Suppressor macrophage treated with lipopolysaccharide for 4 hours (primary cell): ENCODE data around the gene MRPL23.

Experiments used
- DNase-seq: peaks from one replicate; pipeline ENCODE4 v3.0.0-alpha.2; 2020

Gene MRPL23

DNA sequence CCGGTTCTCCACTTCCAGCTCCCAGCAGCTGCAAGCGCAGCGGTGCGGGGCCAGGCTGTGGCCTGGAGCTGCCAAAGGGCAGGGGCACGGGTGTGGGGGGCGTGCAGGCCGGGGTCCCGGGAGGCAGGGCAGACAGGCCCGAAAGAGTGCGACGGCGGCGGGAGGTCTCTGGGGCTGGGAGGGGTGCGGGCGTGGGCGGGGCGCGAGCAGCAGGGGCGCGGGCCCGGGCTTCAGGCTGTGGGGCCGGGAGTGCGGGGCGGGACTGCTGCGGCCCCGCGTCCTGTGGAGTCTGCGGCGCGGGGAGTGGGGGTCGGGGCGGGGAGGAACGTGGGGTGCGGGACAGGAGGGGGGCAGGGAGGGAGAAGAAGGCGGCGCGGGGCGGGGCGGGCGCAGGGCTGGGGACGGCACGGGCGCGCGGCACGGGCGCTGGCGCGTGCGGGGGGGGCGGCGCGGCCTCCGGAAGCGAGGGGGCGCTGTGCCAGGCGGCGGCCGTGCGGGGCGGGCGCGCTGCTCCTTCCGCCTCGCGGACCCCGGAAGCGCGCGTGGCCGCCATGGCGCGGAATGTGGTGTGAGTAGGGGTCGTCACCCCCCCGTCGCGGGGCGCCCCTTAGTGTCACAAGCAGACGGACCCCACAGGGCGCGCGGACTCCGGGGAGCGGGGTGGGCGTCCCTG lies at the start of gene MRPL23:
TSS of gene MRPL23 (plus strand) at position 521 of the 673 bp plus-strand sequence. CDS start at position 552, 31 bp downstream.
- no peak for DNase-seq

DNA sequence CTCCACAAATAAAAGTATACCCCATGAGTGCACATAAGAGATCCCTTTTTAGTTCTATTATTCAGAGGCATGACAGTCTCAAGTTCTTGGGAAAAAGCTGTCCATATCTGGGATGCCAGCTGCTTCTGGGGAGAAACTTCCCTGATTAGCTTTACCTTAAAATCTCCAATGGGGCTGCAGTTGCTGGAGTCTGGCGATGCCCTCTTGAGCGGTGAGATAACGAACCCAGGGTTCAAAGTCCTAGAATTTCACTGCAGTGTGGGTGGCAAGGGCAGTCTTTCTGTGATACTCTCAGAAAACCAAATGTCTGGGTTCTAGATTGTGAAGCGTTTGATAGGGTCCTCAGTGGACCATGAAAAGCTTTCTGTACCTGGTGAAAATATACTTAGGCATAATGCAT lies 48.0 kb upstream of the MRPL23 start:
- no peak for DNase-seq

DNA sequence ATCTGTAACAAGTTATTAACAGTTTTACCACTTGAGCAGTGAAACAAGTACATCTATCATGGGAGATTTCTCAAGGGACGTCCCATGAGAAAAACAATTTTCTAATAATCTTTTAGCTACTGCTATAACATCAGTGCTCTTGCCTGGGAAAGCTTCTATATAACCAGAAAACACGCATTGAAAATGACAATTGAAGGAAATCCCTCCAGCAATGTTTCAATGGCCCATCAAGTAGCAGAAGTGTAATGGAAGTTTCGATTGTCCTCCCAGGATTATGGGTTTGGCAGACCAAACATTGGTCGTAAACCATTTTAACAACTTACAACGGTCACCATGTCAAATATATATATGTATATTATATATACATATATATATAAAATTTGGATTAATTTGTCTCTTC lies 47.4 kb upstream of the MRPL23 start:
- DNase-seq, result no peak

DNA sequence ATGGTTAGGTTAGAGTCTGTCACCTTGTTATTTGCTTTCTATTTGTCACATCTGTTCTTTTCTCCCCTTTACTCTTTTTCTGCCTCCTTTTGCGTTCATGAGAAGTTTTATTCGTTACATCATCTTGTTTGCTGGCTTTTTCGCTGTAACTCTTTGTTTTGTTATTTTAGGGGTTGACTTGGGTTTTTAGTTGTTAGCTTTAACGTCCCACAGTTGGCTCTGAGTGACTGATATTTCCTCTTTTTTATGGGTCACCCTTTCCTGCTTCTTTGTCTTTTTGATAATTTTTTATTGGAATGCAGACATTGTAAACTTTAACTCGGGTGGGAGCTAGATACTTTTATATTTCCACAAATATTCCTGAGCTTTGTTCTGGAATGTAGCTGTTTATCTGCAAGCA lies 41.0 kb upstream of the MRPL23 start:
- no peak for DNase-seq

DNA sequence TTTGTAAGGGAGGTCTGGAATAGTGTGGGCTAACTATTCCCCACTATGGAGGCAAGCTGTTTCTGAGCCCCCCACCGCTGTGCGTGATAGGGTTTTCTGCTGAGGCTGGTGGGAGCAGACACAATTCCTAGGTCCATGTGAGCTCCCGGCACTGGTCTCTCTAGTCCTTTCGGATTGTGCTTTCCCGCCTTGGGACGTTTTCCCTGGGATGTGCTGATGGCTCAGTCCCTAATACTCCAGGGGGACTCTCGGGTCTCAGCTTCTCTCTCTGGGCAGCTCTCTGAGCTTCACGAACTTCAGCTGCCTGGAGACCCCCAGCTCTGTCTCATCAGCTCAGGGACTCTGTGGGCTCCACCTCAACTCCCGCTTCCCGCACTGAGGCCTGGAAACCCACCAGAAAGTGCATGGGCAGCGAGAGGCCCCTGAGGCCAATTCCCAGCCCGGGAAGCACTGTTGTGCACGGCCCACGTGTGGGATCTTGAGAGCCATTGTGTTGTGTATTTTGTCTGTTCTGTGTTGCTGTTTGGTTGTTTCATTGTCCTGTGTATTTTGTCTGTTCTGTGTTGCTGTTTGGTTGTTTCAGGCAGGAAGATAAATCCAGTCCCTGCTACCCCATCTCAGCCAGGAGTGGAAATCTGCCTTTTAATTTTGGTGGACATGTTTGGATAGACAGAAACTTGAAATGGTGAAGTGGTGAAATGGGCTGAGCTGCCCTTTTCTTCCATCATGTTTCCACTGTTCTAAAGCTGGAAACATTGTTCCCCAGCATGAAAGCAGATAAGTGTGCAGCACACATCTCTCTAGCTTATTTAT lies 40.3 kb upstream of the MRPL23 start:
- DNase-seq, result no peak

DNA sequence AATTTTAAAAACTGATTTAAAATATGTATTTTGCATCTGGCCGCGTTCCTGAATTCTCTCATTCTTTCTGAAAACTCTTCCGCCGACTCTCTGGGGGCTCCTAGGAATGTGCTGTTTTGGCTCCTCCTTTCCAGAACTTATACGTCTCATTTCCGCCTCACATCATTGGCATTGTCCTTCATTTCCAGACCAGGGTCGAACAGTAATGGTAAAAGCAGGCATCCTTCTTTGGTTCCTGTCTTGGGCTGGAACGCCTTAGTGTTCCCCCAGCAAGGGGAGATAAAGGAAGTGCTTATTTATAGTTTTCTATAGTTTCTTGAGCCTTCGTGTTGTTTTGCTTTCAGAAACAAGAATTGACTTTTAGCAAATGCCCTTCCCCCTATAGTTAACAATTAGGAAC lies 38.5 kb upstream of the MRPL23 start:
- DNase-seq, result no peak

DNA sequence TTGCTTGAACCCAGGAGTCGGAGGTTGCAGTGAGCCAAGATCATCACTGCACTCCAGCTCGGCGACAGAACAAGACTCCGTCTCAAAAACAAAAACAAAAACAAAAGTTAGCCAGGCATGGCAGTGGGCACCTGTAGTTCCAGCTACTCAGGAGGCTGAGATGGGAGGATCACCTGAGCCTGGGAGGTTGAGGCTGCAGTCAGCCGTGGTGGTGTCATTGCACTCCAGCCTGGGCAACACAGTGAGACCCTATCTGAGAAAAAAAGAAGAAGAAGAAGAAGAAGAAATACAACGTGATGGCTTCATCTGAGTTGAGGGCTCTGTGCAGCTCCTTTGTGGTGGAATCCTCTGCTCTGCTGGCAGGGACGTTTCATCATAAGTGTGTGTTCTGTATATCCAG lies 37.6 kb upstream of the MRPL23 start:
- no peak for DNase-seq

DNA sequence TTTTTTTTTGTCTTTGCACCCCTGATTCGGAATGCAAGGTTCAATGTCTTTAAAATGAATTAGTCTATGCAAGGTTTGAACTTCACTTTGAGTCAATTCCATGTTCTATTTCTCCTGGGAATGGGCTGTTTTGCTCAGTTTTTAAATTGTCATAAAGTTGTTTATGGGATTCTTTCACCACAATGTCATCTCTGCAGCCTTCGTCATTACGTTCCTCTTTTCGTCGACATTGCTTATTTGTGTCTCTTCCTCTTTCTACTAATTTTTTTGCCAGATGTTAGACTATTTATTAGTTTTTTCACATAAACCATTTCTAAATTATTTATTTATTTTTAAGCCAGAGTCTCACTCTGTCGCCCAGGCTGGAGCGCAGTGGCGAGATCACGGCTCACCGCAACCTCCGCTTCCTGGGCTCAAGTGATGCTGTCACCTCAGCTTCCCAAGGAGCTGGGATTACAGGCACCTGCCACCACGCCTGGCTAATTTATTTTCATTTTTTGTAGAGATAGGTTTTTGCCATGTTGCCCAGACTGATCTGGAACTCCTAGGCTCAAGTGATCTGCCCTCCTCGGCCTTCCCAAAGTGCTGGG lies 34.7 kb upstream of the MRPL23 start:
- peak; percentile 56 for DNase-seq

DNA sequence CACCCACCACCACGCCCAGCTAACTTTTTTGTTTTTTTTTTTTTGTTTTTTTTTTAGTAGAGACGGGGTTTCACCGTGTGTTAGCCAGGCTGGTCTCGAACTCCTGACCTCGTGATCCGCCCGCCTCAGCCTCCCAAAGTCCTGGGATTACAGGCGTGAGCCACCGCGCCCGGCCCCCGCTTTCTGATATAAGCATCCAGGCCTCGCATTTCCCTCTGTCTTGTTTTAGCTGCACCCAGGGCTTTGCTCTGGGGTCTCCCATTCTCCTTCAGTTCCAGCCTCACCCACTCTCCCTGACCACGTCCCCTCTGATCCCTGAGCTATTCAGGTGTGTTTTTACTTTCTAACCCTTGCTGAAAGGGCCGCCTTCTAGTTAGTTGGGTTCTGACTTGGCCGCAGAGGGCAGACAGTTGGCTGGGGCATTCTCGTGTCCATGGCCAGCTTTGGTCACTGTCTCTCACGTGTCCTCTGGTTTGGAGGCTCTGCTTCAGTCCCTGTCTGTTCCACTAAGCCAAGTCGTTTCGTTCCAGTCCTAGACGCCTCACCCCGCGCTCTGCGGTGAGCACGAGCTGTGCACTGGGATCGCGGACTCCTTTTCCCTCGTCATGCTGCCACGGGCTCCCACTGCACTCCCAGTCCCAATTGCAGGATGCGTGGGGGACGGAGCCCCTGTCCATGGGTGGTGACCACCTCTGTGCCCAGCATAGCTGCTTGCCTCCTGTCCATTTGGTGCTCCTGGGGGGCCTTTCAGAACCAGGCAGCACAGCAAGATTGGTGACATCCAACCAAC lies 33.7 kb upstream of the MRPL23 start:
- DNase-seq, result no peak

DNA sequence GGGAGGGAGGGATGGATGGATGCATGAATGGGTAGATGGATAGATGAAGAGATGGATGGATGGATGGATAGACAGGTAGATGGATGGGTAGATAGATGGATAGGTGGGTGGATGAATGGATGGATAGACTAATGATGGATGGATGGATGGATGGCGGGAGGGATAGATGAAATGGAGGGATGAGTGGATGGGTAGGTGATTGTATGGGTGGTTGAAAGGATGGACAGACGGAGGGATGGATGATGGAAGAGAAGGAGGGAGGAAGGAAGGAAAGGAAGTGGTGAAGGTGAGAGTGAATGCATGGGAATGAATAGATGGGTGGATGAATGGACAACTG lies 31.4 kb upstream of the MRPL23 start:
- DNase-seq, result no peak

DNA sequence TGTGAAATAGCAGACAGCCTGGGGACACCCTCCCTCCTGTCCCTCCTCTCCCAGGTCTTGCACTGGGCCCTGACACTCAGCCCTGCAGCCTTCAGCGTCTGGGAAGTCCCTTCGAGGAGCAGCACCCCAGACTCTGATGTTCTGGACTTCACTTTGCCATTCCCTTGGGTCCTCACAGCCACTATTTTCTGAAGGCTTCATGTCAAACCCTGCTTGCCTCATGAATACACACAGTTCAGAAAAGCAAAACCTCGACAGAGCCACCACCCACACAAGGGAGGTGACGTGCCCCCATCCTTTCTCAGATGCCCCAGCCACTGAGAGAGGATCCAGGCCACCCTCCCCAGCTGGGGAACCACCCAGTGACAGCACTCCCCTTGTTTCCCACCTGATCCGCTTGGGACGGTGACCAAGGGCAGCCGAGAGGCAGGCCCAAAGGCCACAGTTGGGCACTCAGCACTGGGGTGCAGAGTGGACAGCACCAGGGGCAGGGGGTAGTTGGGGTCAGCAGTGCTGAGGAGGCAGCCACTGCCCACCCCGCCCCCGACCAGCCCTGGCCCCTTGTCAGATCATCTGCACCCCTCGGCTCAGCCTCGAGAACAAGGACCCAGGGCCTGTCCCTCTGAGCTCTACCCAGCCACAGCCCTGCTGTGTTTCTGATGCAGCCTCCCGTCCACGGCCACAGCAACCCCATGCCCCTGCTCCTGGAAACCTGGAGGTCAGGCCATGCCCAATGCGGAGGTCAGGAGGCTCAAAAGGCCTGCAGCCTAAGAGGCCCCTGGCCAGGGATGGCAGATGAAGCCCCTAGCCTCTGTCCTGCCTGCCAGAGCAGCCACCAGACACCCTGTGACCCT lies 30.8 kb upstream of the MRPL23 start:
- no peak for DNase-seq

DNA sequence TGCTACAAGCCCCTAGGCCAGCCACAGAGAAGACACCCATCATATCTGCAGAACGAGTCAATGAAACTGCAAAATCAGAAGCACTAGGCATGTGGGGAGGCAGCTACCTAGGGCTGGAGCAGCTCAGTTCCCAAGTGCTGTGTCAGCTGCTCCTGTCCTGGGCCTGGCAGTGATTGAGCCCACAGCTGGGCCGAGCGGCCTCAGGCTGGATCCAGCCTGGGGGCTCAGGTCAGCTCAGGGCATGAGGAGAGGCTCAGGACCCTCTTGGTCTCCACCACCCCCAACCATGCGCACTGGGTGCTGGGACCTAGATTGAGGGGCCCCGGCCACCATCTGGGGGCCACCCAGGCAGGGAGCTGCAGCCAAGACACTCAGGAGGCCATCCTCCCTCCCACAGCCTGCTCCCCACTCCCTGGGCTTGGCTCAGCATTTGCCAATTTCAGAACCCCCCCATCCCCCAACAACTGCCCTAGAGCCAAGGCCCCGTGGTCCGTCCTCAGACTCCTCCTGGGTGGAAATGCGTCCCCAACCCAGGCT lies 30.1 kb upstream of the MRPL23 start:
- DNase-seq, result no peak

DNA sequence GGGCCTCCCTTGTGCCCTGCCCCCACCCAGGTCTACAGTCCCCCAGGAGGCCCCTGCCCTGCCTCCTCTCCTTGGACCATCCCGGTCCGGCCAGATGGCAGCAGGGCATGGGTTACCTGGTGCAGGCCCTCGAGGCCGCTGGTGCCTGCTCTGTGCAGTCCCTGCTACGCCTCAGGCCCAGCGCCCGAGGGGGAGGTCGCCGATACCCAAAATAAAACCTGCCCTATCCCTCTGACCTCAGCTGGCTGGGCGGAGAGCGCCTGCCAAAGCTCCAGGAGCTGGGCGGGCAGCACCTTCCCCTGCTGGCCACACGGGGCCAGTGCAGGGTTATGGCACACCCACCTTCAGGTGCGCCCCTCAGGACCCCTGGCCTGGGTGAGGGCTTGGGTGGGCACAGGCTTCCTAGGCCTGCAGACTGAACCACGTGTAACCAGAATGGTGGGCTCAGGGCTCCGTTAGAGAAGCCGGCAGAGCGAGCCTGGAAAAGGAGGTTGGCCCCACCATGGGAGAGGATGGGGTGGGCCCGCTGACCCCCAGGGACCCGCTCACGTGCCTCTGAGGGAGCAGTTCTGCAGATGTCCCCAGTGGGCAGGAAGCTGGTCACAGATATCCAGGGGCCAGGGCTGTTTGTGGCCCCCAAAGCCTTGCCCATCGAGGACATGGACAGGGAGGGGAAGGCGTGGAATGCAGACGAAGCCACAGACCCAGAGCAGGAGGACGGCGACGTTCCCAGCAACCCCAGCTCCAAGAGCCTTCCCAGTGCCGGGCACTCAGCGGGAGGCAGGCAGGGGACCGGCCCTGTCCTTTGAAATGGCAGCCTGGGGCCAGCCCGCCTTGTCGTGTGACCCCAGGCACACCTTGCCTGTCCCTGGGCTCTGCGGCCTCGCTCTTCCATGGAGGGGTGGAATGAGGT lies 29.4 kb upstream of the MRPL23 start:
- no peak for DNase-seq

DNA sequence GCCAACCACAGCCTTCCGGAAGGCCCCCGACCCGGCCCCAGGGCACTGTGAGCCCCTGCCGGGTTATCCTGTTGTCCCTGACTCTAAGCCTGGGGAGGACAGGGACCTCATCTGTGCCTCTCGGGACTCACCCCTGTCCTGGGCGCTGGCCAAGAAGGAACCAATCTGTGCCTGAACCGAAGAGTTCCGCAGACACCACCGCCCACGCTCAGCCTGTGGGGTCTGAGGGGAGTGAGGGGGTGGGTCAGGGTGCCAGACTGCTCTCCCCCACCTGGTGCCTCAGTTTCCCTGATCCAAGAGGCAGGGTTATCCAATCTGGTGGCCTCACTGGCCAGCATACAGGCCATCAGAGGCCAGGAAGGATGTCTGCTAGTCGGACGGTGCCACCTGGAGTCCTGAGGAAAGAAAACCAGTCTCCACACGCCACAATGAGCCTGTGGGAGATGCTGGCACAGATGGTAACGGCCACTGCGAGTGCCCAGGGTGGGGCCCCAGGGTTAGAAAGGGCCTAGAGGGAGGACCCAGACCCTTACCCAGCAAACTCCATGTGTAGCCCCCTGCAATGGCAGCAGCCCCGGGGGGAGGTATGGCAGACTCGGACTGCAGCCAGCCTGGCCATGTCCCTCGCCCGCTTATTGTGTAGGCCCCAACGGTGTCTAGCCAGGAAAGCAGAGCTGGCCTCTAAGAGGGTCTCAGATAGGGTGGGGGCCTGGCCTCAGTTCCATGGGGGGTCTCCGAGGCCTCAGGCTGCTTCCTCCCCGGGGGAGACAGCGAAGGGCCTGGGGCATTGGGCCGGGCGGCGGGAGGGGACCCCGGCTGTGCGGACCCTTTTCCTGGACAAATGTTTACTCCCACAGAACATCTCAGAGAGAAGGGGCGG lies 28.5 kb upstream of the MRPL23 start:
- no peak for DNase-seq

DNA sequence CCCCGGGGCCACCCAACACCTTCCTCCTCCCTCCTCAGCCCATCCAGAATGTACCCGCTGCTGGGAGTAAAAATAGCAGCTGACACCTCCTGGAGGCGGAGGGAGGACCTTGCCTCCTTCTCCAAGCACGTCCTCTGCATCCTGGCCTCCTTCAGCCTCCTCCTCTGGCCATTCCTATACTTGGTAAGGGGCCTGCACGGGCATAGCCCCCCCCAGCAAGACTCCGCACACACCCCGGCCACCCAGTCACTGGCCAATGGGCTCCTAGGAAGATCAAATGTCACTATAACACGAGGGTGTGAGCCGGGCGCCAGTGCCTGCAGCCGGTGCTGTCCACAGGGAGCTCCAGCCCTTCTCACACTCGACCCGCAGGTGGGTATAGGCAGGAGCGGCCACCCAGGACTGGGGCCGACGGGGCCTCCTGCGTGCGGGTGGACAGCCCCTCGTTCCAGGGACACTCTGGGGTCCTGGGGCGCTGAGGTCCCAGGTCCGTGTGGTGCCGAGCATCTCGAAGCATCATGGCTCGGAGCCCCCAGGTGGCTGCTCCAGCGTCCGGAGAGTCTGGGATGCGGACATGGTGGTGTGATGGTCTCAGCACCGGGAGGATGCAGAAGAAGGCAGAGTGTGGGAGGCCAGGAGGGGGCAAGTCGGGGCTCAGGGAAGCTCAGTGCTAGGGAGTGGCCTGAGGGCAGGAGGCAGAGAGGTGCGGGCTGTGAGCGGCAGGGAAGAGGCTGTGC lies 27.6 kb upstream of the MRPL23 start, which contains the start of gene TNNT3:
TSS of gene TNNT3 (plus strand) at position 313 of the 737 bp plus-strand sequence. CDS start 3,172 bp downstream, outside the sequence.
- DNase-seq, result no peak

DNA sequence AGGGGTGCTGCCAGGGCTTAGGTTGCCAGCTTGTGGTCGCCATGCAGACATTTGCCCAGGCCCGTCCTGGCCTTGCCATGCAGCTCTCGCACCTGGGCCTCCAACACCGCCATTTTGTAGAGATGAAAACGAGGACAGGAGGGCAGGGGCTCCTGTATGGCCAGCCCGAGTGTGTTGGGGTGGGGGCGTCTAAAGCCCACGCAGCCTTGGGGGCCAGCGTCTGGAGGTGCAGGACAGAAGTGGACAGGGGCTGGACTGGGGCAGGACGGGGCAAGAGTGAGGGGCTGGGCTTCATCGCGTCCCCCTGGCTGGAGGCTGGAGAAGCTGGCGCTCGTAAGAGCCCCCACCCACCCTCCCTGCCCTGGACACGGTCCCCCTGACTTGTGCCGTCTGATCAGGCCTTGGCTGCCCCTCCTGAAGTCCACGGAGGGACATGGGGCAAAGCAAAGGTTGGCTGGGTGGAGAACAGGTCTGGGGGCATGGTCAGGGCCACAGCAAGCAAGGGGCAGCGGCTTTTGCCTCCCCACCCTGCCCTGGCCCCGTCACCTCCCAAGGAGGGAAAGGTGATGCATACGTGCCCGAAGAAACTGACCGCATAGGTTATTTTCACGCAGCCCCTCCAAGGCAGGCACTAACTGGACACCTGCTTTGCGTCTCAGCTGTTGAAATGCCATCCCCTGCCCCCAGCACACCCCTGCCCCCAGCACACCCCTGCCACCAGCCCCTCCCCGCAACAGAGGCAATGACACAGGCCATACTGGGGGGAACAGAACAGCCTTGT lies 26.8 kb upstream of the MRPL23 start:
- no peak for DNase-seq

DNA sequence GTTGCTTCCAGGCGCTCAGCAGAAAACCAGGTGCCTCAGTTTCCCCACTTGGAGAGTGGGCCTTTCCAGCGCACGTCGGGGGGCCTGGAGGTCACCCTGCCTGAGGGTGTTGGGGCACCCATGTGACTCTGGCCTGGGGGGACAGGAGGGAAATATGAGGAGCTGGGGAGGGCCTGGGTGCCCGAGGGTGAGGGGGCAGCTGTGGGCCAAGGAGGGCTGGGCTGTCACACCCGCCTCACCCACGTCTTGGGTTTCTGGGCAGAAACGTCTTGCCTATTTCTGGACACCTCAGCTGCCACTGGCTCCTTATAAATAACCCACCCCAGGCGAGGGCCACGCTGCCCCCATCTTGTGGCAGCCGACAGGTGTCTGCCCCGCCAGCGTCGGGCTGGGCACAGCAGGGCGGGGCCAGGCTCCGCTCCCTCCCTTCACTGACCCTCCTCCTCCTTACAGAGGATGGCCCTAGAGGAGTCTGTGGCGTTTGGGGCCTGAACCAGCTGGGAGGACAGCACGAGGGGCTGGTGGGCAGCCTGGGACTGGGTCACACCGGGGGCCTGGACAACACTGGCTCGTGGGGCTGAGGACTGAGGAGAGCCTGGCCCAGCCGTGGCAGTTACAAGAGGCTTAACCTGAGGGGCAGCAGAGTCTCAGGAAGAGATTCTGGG lies 26.1 kb upstream of the MRPL23 start:
- no peak for DNase-seq
